HG03097 (cell line): Measurements from ENCODE around the gene RASA3.
"Not testable (repeated sequence)": the region's sequence is repeated elsewhere in the genome, so short reads cannot be mapped to it uniquely, and the experiment has no call there.

ENCODE experiments used
- ATAC-seq: cut with Tn5 transposase; IDR thresholded peaks from one replicate; pipeline ENCODE4 v1.9.1; 2021; ENCODE audit not compliant: unreplicated experiment, low FRiP score

RASA3 gene

DNA sequence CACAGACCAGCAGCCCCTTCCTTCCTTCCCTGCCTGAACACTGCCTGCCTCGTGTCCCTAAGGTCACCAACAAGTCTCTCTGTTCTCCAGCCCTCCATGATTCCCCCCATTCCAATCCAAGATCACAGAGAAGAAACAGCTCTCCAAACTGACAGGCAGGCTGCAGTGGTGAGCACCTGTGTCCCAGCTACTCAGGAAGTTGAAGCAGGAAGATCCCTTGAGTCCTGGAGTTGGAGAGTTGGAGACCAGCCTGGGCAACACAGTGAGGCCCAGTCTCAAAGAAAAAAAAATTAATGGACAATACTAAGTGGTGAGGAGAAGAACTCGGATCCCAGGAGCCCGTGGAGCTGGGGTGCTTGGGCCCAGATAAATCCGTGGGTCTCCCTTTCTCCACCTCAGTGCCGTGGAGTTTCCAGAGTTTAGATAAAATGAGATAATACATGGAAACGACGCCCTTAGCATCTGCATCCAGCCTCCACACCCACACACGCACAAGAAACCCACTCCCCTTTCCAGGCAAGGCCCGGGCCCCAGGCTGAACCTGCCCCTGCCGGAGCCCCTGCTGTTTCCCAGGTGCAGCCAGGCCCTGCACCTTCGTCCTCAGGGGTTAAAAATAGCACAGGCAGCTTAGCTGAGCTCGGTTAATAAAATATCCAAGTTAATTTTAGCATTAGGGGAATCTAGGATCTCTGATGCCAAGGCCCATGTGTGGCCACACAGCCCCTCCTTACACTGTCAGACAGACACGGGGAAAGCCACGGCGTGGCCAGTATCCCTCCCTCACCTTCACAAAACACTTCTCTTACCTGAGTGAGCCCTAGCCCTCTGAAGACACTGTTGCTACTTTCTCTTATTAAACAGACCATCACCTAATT is 4.7 kb downstream of the RASA3 start:
- ATAC-seq = no peak

DNA sequence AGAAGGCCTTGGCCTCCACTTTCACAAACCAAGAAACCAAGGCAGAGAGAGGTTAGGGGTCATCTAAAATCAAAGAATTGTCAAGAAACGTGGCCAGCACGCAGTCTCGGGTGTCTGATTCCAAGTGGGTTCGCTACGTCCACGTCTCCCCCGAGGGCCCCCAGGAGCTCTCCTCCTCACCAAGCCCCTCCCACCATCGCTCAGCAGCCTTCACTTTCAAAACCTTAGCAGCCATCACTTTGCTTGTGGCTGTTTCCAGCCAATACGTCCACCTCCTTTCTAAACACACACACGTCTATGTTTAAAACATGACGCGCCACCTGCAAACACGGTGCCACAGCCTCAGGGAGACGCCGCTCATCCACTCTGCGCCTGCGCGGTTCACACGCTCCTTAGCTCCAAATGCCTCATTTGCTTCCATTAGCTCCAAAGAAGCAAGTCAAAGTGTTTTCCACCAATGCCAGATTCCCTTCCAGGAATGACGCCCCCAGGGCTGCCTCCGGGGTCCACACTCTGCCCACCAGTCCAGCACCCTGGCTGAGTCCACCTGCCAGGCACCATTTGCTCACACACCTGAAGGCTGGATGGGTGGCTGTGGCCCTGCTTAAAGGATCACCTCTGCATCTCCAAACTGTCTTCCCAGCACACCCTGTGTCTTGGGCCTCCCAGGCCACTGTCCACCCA is 5.5 kb downstream of the RASA3 start:
- ATAC-seq = no peak

DNA sequence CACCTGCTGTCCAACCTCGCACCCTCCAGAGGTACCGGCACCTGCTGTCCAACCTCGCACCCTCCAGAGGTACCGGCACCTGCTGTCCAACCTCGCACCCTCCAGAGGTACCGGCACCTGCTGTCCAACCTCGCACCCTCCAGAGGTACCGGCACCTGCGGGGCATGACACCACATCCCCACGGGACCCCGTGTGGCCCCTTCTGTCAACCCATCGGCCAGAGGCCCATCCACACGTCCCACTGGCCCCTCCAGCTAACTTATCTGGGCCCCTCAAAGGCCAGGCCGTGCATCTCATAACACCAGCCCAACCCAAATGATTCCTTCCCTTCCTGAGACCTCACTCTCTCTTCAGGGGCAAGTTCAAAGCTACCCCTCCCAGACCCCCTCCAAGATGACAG is 6.3 kb downstream of the RASA3 start:
- ATAC-seq = not testable (repeated sequence)

DNA sequence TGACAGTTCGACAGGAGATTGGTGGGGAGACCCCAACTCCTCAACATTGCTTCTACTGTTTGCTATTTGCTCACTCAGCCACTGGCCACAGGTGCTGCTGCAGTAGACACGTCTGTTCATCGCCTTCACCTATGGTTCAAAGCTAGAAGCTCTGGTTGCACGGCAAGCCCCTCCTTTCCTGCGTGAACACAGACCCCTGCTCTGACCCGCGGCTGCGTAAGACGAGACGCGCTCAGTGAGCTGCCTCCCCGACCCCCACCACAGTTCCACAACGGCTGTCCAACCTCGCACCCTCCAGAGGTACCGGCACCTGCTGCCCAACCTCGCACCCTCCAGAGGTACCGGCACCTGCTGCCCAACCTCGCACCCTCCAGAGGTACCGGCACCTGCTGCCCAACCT is 6.8 kb downstream of the RASA3 start:
- no peak for ATAC-seq

DNA sequence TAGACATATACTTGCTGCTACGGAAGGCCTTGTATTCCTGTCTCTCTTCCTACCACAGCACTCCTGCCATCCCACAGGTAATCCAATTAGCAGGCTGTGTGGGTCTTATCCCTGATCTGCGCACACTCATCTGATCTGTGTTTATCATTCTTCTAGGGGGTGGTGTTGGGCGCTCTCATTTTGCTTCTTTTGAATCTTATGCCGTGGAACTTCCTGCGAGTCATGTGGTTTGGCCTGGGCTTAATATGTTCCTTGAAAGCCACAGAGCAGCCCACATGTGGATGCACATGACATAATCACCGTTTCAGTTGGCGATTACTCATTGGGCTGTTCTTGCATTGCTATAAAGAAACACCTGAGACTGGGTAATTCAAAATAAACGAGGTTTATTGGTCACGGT is 7.5 kb downstream of the RASA3 start:
- no peak for ATAC-seq

GRCh38 chr13:114124431-114124830 is 8.0 kb downstream of the RASA3 start:
- no peak for ATAC-seq

- no peak for ATAC-seq
These were observed 8.5 kb downstream of the RASA3 start for GRCh38 chr13:114123876-114124275.

GRCh38 chr13:114123448-114123847 is 9.0 kb downstream of the RASA3 start:
- ATAC-seq = no peak

GRCh38 chr13:114122591-114123211 is 9.7 kb downstream of the RASA3 start:
- ATAC-seq = no peak

DNA sequence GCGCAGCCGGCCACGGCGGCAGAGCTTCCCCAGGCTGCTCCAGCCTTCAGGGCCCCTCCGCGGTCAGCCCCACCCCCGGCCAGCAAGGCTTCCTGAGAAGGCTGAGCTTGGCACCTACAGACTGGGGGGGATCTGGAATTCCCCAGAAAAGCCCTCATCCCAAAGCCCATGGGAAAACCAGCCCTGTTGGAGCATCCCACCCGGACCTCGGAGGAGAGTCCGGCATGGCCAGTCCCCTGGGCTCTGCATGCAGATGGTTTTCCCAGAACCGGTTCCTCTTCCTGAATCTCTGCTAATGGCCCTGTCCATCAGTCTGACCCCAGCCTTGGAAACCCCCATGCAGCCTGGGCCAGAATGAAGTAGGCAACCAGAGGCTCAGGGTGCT is 10.3 kb downstream of the RASA3 start:
- no peak for ATAC-seq

- ATAC-seq = no peak
These were observed 10.8 kb downstream of the RASA3 start for GRCh38 chr13:114121496-114122126.

DNA sequence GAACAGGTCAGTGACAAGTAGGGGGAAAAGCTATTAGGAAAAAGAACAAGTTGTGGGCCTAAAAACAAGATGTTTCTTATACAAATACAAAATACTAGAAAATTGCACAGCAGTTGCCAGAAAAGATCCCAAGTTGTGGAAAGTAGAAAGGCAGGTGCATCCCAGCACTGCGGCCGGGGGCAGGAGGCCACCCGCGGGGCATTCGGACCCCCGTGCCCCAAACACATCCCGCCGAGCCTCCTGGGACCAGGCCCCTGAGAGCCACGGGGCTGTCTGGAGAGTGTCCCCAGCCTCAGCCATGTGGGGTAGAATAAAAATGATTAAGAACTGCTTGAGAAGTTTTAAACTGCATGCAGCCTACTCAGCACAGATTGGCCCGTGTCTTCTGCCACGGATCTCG is 11.4 kb downstream of the RASA3 start:
- ATAC-seq = no peak

DNA sequence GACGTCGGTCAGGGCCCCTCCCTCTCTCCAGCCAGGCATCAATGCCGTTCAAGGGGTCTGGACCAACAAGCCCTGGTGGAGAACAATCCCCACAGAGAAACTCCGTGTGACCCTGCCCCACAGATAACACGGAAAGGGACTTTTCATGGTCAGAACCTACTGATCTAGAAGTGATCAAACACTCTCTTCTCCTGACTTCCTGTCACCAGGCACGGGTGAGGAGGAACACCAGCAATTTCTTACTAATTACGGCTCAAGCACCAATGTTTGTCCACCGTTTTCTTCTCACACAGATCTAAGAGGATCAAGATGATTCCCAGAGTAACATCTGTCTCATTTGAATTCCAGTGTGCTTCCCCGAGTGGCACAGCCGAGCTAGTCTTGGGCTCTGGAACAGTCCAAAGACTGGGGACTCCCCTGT is 11.8 kb downstream of the RASA3 start:
- ATAC-seq = no peak

DNA sequence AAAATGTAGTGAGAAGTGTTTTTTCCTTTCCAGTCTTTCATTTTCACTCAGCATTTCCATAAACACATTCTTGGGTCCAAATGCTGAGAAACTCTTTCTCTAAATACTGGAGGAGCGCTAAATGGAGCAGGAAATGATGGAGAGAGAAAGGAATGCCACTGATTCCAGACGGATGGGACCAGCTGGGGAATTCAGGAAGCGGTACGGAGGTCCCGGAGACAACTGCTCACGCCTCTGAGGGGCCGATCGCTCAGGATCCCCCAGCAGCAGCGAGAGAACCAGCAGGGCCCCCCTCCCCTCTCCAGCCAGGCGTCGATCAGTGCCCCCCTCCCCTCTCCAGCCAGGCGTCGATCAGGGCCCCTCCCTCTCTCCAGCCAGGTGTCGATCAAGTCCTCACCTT is 13.2 kb downstream of the RASA3 start:
- no peak for ATAC-seq

DNA sequence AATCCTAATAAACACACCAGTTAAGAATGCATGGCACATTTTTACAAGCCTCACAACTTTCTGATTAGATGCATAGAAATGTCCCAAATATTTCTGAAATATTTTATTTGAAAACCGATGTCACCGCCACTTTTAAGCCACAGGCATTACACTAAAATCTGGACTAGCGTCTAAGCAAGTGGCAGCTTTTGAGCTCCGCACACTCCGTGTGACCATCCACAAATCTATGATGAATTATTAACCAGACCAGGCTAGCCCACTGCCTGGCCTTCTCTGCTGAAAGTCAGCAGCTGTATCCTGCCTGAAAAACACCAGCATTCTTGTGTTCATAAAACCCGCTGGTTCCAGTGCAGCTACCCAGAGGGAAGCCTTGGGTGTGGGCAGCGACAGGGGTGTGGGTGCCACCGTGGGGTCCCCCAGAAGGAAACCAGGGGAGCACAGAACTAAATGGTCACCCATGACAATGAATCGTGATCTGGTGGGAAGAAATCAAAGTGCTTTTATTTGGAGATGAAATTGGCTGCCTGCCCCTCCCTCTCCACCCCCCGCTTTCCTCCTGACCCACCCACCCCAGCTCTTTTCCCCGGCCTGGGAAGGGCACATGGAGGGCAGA is 13.8 kb downstream of the RASA3 start:
- ATAC-seq = no peak

GRCh38 chr13:114118086-114118485 is 14.3 kb downstream of the RASA3 start:
- no peak for ATAC-seq

- ATAC-seq = not testable (repeated sequence)
These were observed 15.0 kb downstream of the RASA3 start for GRCh38 chr13:114117341-114117874.

DNA sequence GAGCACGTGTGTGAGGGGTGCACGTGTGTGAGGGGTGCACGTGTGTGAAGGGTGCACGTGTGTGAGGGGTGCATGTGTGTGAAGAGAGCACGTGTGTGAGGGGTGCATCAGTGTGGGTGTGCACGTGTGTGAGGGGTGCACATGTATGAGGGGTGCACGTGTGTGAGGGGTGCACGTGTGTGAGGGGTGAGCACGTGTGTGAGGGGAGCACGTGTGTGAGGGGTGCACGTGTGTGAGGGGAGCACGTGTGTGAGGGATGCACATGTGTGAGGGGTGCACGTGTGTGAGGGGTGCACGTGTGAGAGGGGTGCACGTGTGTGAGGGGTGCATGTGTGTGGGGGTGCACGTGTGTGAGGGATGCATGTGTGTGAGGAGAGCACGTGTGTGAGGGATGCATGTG is 15.7 kb downstream of the RASA3 start:
- no peak for ATAC-seq

GRCh38 chr13:114115796-114116195 is 16.6 kb downstream of the RASA3 start:
- no peak for ATAC-seq

GRCh38 chr13:114115191-114115671 is 17.2 kb downstream of the RASA3 start:
- ATAC-seq = no peak
